Measurements from ENCODE around the gene CASR.

The CASR gene

GRCh38 chr3:122305818-122306621, 122.6 kb downstream of the CASR start:
- DNase-seq, result no peak

GRCh38 chr3:122306622-122306953, 123.1 kb downstream of the CASR start:
- DNase-seq, result no peak

DNA sequence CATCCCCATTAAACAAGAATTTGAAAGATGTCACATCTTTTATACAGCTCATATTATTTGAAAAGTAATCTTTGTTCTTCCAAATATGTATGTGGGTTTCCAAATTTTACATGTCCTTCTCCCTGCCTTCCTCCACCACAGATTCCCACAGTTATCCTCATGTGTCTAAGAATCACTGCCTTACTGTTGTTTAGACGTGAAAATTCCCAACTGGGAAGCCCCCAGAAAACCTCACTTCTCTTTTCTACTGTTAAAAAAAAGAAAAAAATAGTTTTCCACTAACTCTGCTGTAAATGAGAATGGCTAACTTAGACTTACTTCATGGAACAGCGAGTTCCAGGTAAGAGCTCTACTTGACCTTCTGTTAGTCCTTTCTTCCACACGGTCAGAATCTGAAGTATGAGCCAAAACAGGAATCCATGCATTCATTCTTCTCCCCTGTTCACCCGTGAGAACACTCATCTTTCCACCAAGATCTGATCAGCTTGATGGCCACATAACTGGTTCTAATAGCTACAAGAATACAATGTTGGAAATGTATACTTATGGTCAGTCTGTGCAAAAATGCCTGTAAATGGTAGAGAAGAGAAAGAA, 123.7 kb downstream of the CASR start:
- no peak for DNase-seq

DNA sequence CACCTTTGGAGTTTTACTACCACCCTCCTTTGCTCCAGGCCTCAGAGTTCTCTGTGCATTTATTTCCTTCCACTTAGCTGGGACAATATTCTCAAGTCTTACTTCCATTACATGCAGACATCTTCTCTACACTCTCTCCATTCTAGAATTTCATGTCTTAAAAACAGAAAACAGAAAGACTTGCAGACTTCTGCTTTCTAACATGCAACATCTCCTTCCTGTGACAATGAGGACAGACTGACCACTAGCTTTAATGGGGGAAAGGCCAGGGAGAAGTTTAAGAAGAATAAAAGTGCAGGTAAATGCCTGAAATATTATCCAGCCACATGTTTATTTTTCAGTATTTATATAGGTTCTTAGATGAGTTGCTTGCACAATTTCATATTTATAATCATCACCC, 124.5 kb downstream of the CASR start:
- no peak for DNase-seq

DNA sequence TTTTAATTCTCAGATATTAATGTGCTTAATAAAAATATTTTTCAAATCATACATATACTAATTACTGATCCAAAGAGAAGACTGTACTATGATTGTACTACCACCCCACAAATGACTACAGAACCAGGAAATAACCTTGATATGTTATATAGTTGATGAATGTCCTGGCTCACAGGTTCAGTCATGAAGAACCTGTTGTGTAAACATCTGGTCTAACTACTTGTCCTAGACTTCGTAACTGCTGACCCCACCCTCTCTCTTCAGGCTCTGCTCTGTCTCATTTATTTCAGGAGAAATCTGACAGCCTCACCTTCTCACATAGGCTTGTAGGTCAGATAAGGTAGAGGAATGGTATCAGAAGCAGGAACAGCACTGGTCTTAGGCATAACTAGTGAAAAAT, 126.9 kb downstream of the CASR start:
- no peak for DNase-seq

GRCh38 chr3:122312826-122313225, 129.4 kb downstream of the CASR start:
- no peak for DNase-seq

DNA sequence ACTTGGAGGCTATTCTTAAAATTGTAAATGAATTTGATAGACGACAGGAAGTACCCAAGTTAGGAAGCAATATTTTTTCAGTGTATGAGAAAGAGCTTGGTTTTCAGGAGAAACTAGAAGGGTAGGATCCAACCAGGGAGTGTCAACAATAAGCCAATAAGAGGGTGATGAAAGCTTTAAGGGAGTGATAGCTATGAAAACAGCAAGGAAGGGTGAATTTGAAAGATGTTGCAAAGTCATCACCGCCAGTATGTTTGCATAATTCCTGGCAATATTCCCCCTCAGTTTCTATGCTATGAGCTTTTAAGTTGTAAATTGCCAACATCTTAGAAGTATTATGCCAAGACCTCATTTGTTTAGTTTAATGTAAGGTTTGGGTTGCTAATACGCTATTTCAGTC, 129.8 kb downstream of the CASR start:
- no peak for DNase-seq

GRCh38 chr3:122314228-122314876, 130.9 kb downstream of the CASR start:
- DNase-seq, result no peak

DNA sequence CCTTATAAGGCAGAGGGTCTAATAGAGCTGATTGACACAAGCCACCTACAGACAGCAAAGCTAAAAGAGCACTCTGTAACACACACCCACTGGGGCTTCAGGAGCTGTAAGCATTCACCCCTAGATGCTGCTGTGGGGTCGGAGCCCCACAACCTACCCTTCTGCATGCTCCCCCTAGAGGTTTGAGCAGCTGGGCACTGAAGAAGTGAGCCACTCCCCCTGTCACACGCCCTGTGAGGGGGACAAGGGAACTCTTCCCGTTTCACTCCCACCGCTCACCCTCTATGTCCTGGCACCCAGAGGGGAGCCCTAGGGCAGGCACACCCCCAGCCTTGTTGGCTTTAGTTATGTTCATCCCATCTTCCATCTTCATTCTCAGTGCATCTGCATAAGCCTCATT, 132.2 kb downstream of the CASR start:
- DNase-seq, result no peak

DNA sequence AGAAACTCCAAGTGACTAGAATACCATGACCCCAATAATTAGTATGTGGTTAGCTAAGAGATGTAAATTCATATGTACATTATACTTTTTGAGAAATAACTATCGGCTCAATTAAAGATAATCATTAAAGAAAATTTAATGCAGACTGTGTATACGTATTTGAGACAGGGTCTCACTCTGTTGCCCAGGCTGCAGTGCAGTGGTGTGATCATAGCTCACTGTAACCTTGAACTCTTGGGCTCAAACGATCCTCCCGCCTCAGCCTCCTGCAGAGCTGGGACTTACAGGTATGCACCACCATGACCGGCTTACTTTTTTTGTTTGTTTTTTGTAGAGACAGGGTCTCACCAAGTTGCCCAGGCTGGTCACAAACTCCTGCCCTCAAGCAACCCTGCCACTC, 132.9 kb downstream of the CASR start:
- DNase-seq, result no peak

DNA sequence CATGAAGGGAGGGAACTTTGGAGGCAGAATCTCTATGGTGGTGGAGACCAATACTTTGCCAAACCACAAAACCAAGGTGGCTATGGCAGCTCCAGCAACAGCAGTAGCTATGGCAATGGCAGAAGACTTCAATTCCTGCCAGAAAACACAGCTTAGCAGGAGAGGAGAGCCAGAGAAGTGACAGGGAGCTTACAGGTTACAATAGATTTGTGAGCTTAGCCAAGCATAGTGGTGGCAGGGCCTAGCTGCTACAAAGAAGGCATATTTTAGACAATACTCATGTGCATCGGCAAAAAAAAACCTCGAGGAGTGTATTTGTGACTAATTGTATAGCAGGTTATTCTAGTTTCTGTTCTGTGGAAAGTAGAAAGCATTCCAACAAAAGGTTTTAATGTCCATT, 135.2 kb downstream of the CASR start:
- DNase-seq, result no peak

DNA sequence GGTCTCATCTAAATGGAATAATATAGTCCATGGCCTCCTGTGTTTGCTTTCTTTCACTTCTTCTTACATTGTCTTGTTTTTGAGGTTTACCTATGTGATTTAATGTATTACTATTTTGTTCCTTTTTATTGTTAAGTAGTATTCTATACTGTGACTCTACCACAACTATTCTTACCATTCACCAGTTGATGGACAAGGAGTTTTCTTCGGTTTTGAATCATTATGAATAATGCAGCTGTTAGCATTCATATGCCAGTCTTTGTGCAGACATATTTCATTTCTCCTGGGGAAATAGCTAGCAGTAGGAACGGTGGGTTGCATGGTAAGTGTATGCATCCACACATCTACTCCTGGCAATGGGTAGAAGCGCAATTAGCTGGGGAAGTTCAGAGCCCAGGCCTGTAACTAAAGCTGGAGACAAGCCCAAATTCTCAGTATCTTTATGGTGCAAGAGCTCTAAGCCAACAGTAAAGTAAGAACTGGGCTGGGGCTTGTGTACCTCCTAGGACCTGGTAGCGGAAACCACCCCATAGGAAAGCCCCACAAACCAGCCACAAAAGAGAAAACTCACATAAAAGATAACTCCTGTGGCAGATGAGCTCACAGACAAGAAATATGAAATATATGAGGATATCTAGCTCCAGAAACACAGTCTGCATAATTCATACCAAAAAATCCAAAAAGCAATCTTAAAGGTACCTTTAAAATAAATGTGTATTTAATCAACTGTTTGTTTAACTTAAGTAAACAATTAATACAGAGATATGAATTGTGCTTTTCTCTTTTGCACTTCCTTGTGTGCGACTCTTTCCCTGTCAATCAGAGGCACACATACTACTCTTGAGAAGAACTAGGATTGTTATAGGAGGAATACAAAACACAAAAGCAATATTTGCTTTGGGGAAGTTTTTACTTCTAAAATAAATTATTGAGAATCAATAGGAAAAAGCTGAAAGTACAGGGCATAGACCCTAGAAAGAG, 138.9 kb downstream of the CASR start:
- DNase-seq, result no peak

DNA sequence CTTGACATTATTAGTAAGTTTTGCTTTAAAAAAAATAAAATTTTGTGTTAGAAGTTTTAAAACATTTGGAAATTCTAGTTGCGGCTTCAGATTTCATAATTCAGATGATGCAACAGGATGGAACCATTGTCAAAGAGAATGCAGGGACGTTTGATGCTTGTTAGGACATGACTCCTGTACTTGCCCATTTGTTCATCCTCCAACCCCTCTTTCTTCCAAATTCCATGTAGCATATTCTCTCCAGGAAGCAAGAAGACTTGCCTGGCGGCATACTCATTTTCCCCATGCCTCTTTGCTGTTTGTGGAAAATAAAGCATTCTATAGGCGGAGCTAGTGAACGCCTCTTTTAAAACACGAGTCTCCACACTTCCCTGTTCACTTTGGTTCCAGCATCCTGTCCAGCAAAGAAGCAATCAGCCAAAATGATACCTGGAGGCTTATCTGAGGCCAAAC, 141.4 kb downstream of the CASR start, which contains the start of gene CSTA:
Gene CSTA (plus strand): TSS at position 378 of the 453 bp plus-strand sequence. CDS start 45 bp downstream, at position 423.
- DNase-seq, result no peak

GRCh38 chr3:122325769-122326168, 142.3 kb downstream of the CASR start:
- no peak for DNase-seq

GRCh38 chr3:122331886-122332285, 148.4 kb downstream of the CASR start:
- no peak for DNase-seq

GRCh38 chr3:122332551-122332950, 149.1 kb downstream of the CASR start:
- DNase-seq, result no peak
